GM23338 (cell line): ENCODE measurements around the gene OTOA.
"Not testable (repeated sequence)": the region's sequence is repeated elsewhere in the genome, so short reads cannot be mapped to it uniquely, and the experiment has no call there.

ENCODE experiments used
- CREB1 ChIP-seq: fragments of 250-450 bp; sonication (Bioruptor Pico); IDR thresholded peaks from 2 replicates; pipeline ENCODE4 v1.5.0; 2020; ENCODE audit warnings: low read depth, mild to moderate bottlenecking, moderate library complexity
- CTCF ChIP-seq, 2 experiments: fragments of 200-600 bp in 1 of 2; sonication (generic) in 1 of 2; conservative IDR thresholded peaks; 2 replicates each; pipeline versions ENCODE4 v1.5.1 to v1.6.1; 2016 to 2017; ENCODE audit warnings: antibody characterized with exemption in 2 of 2, low read depth in 2 of 2, mild to moderate bottlenecking in 2 of 2, moderate library complexity in 1 of 2
- ETS1 ChIP-seq: IDR thresholded peaks from 2 replicates; pipeline ENCODE4 v1.6.1; 2016; ENCODE audit warnings: antibody characterized with exemption
- EZH2 ChIP-seq: fragments of 200-600 bp; sonication (generic); IDR thresholded peaks from one replicate; pipeline ENCODE4 v1.8.0; 2017; ENCODE audit warnings: antibody characterized with exemption, mild to moderate bottlenecking, low read depth; ENCODE audit not compliant: unreplicated experiment
- EZH2phosphoT487 ChIP-seq: fragments of 200-600 bp; sonication (generic); IDR thresholded peaks from one replicate; pipeline ENCODE4 v1.8.1; 2018; ENCODE audit warnings: antibody characterized with exemption; ENCODE audit not compliant: unreplicated experiment
- JUNB ChIP-seq: IDR thresholded peaks from one replicate; pipeline ENCODE4 v1.6.1; 2016; ENCODE audit warnings: antibody characterized with exemption; ENCODE audit not compliant: unreplicated experiment
- NANOG ChIP-seq: IDR thresholded peaks from 2 replicates; pipeline ENCODE4 v1.6.1; 2016; ENCODE audit warnings: antibody characterized with exemption, borderline replicate concordance
- POLR2AphosphoS5 ChIP-seq: IDR thresholded peaks from 2 replicates; pipeline ENCODE4 v1.6.1; 2016; ENCODE audit warnings: antibody characterized with exemption, low read depth
- REST ChIP-seq: IDR thresholded peaks from one replicate; pipeline ENCODE4 v1.6.1; 2018; ENCODE audit warnings: antibody characterized with exemption; ENCODE audit not compliant: unreplicated experiment
- ZNF114 ChIP-seq: fragments of 250-450 bp; sonication (Bioruptor Pico); IDR thresholded peaks from 2 replicates; pipeline ENCODE4 v1.5.0; 2020; ENCODE audit warnings: mild to moderate bottlenecking, moderate library complexity
- ZNF331 ChIP-seq: fragments of 250-450 bp; sonication (Bioruptor Pico); IDR thresholded peaks from 2 replicates; pipeline ENCODE4 v1.5.0; 2020; ENCODE audit warnings: low read depth, mild to moderate bottlenecking, moderate library complexity
- ZNF462 ChIP-seq: fragments of 250-450 bp; sonication (Bioruptor Pico); IDR thresholded peaks from 2 replicates; pipeline ENCODE4 v1.5.0; 2020; ENCODE audit warnings: mild to moderate bottlenecking, moderate library complexity

- TF ChIP-seq EZH2; EZH2phosphoT487; CTCF (conservative IDR thresholded peaks at IDR 0.05; ENCODE audit: low read depth in 2 of 2); POLR2AphosphoS5; ZNF331; JUNB; CREB1 (CRISPR knock-in tag); ZNF462 (CRISPR knock-in tag); REST; ETS1; NANOG; ZNF114: not testable (repeated sequence)
Measured at GRCh38 chr16:21772547-21773206, 108.9 kb downstream of the OTOA start.
